Smooth muscle cell (in vitro differentiated cells): ENCODE measurements around the gene SLC35D2. TPM values are rescaled to one million over a fixed set of nuclear protein-coding genes. Genes with fewer than 3 reads are reported as not detected.

ENCODE experiments used
- DNase-seq: peaks from one replicate; lab custom pipeline; 2025; ENCODE audit not compliant: unreplicated experiment; lab: John Stamatoyannopoulos, UW
- H2AFZ ChIP-seq: fragments of 200-600 bp; sonication (generic); 2 replicates; pipeline ENCODE4 v1.6.0; 2016; ENCODE audit warnings: antibody characterized with exemption, low read depth, mild to moderate bottlenecking
- H3F3A ChIP-seq: fragments of 200-600 bp; sonication (generic); 2 replicates; pipeline ENCODE4 v1.6.0; 2017; ENCODE audit warnings: antibody characterized with exemption, low read depth
- H3K27ac ChIP-seq: fragments of 200-600 bp; sonication (generic); 2 replicates; pipeline ENCODE4 v1.5.1; 2016; ENCODE audit warnings: low read depth, mild to moderate bottlenecking
- H3K27me3 ChIP-seq: fragments of 200-600 bp; sonication (generic); 2 replicates; pipeline ENCODE4 v1.6.1; 2016; ENCODE audit warnings: low read depth, mild to moderate bottlenecking
- H3K36me3 ChIP-seq: fragments of 200-600 bp; sonication (generic); 2 replicates; pipeline ENCODE4 v1.5.1; 2016; ENCODE audit warnings: low read depth
- H3K4me1 ChIP-seq: fragments of 200-600 bp; sonication (generic); 2 replicates; pipeline ENCODE4 v1.5.1; 2016; ENCODE audit warnings: low read depth
- H3K4me2 ChIP-seq: fragments of 200-600 bp; sonication (generic); 2 replicates; pipeline ENCODE4 v1.6.0; 2016; ENCODE audit warnings: mild to moderate bottlenecking
- H3K4me3 ChIP-seq: fragments of 200-600 bp; sonication (generic); 2 replicates; pipeline ENCODE4 v1.5.1; 2016; ENCODE audit warnings: mild to moderate bottlenecking
- H3K79me2 ChIP-seq: fragments of 200-600 bp; sonication (generic); 2 replicates; pipeline ENCODE4 v1.6.0; 2016; ENCODE audit warnings: low read depth, mild to moderate bottlenecking
- H3K9ac ChIP-seq: fragments of 200-600 bp; sonication (generic); 2 replicates; pipeline ENCODE4 v1.6.0; 2016; ENCODE audit warnings: low read depth
- H3K9me3 ChIP-seq: fragments of 200-600 bp; sonication (generic); replicated peaks from 2 replicates; pipeline ENCODE4 v1.5.1; 2016; ENCODE audit warnings: low read depth
- H4K20me1 ChIP-seq: fragments of 200-600 bp; sonication (generic); 2 replicates; pipeline ENCODE4 v1.6.0; 2016; ENCODE audit warnings: low read depth
- WGBS: methylation state at CpG from one replicate; pipeline ENCODE4 v1.1.7; 2016; ENCODE audit warnings: low lambda C conversion rate; 5-methylcytosine and 5-hydroxymethylcytosine counted together
- polyA plus RNA-seq: library from polyadenylated mRNA; unstranded; fragments of >200 nt; fragmentation: Nextera tagmentation; extraction: Ambion mirVana; gene quantifications from 2 replicates; pipeline ENCODE4 v1.2.1, GENCODE V29; 2016
- total RNA-seq: library from RNA; depleted of rRNA; stranded (reverse); fragments of >200 nt; gene quantifications from 2 replicates; pipeline ENCODE4 v1.2.3, GENCODE V29; 2014
- TF ChIP-seq, protein P1 (sequence below): fragments of 200-600 bp; sonication (generic); IDR thresholded peaks from 2 replicates; pipeline ENCODE4 v1.5.1; 2017; ENCODE audit warnings: borderline replicate concordance, mild to moderate bottlenecking, antibody characterized with exemption; ENCODE audit not compliant: insufficient read depth, poor library complexity, severe bottlenecking

SLC35D2 gene
- total and polyA plus RNA-seq, 2 experiments from 2014 or later = 16.5 to 25.5 TPM

GRCh38 chr9:96391021-96391765, 7.7 kb upstream of the SLC35D2 start:
- H3K9me3 ChIP-seq = no peaks in the 10 kb centered on the region
- no peak overlapping the region for H3K9ac ChIP-seq
- no peak overlapping the region for H2AFZ ChIP-seq
- H3K4me1 ChIP-seq = peaks cover 7% of the 10 kb centered on the region
- no peaks in the 10 kb centered on the region for H4K20me1 ChIP-seq
- DNase-seq = no peak
- no peak overlapping the region for H3K27ac ChIP-seq
- no peak overlapping the region for H3K4me2 ChIP-seq
- H3K27me3 ChIP-seq = no peaks in the 10 kb centered on the region
- TF ChIP-seq, protein P1, sequence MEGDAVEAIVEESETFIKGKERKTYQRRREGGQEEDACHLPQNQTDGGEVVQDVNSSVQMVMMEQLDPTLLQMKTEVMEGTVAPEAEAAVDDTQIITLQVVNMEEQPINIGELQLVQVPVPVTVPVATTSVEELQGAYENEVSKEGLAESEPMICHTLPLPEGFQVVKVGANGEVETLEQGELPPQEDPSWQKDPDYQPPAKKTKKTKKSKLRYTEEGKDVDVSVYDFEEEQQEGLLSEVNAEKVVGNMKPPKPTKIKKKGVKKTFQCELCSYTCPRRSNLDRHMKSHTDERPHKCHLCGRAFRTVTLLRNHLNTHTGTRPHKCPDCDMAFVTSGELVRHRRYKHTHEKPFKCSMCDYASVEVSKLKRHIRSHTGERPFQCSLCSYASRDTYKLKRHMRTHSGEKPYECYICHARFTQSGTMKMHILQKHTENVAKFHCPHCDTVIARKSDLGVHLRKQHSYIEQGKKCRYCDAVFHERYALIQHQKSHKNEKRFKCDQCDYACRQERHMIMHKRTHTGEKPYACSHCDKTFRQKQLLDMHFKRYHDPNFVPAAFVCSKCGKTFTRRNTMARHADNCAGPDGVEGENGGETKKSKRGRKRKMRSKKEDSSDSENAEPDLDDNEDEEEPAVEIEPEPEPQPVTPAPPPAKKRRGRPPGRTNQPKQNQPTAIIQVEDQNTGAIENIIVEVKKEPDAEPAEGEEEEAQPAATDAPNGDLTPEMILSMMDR = no peak
- H3F3A ChIP-seq = no peaks in the 10 kb centered on the region
- no peaks in the 10 kb centered on the region for H3K36me3 ChIP-seq
- WGBS = 91% methylated on average over 5 of the region's 5 CpGs
- H3K4me3 ChIP-seq = no peak overlapping the region
- no peaks in the 10 kb centered on the region for H3K79me2 ChIP-seq

DNA sequence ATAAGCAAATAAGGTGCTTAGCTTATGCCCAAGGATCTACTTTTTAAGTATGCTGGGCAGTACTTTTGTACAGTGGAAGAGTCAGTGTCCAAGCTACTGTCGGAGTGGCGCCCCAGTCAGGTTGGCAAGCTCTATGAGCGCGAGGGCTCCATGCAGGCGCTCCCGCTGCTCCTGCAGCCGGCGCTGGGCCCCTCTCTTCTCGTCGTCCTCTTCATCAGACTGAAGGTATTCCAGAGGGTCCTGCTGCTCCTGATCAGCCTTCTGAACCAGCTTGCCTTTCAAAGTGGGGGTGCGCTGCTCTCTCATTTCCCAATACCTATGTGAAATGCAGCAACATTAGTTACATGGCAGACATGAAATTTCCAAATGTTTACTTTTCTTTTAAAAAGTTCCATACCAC, 4.6 kb upstream of the SLC35D2 start:
- WGBS = 94% methylated on average over 11 of the region's 11 CpGs
- H3K4me2 ChIP-seq = no peak overlapping the region
- H2AFZ ChIP-seq = no peak overlapping the region
- H3K36me3 ChIP-seq = no peaks in the 10 kb centered on the region
- H3K9me3 ChIP-seq = no peaks in the 10 kb centered on the region
- H3K4me1 ChIP-seq = no peaks in the 10 kb centered on the region
- TF ChIP-seq, protein P1 = no peak
- no peak overlapping the region for H3K27ac ChIP-seq
- DNase-seq = no peak
- no peaks in the 10 kb centered on the region for H3K27me3 ChIP-seq
- H3K9ac ChIP-seq = no peak overlapping the region
- H3K79me2 ChIP-seq = no peaks in the 10 kb centered on the region
- no peaks in the 10 kb centered on the region for H4K20me1 ChIP-seq
- no peak overlapping the region for H3K4me3 ChIP-seq
- H3F3A ChIP-seq = no peaks in the 10 kb centered on the region

- Histone ChIP-seq H3K4me1 (peaks cover 7% of the 10 kb centered on the region), H3F3A (no peaks in the 10 kb centered on the region), H2AFZ (no peak overlapping the region), H3K36me3 (no peaks in the 10 kb centered on the region), H3K27ac (no peak overlapping the region), H3K27me3 (no peaks in the 10 kb centered on the region), H3K9me3 (no peaks in the 10 kb centered on the region), H4K20me1 (no peaks in the 10 kb centered on the region), H3K9ac (no peak overlapping the region), H3K4me3 (no peak overlapping the region), H3K79me2 (peaks cover 10% of the 10 kb centered on the region), H3K4me2 (no peak overlapping the region)
- no peak for DNase-seq
- TF ChIP-seq, protein P1 = no peak
These were observed 2.6 kb upstream of the SLC35D2 start for GRCh38 chr9:96386157-96386556.

GRCh38 chr9:96382839-96383164, 709 bp downstream of the SLC35D2 start:
- Histone ChIP-seq H3K4me3 (peak overlapping the region; percentile 89), H3F3A (no peaks in the 10 kb centered on the region), H3K4me2 (peak overlapping the region; percentile 97), H3K36me3 (no peaks in the 10 kb centered on the region), H3K4me1 (peaks cover 7% of the 10 kb centered on the region), H3K27ac (peak overlapping the region; percentile 11), H3K9ac (peak overlapping the region; percentile 47), H3K9me3 (no peaks in the 10 kb centered on the region), H3K27me3 (no peaks in the 10 kb centered on the region), H2AFZ (peak overlapping the region; percentile 99), H3K79me2 (peaks cover 18% of the 10 kb centered on the region), H4K20me1 (peaks cover 5% of the 10 kb centered on the region)
- WGBS = 42% methylated on average over 7 of the region's 7 CpGs
- TF ChIP-seq, protein P1 = no peak
- DNase-seq = no peak
